Panc1 (cell line): ENCODE measurements around the gene INS.

Experiments used
- CTCF ChIP-seq: fragments of 450-650 bp; IDR thresholded peaks from 2 replicates; pipeline ENCODE4 v1.5.1; 2017; ENCODE audit warnings: mild to moderate bottlenecking
- POLR2AphosphoS5 ChIP-seq: IDR thresholded peaks from 2 replicates; pipeline ENCODE4 v1.6.1; 2012; ENCODE audit warnings: mild to moderate bottlenecking, low read depth, low read length, moderate library complexity
- SIN3A ChIP-seq: IDR thresholded peaks from 2 replicates; pipeline ENCODE4 v1.6.1; 2012; ENCODE audit warnings: low read depth, mild to moderate bottlenecking, low read length, moderate library complexity, borderline replicate concordance; ENCODE audit not compliant: insufficient read depth

GRCh38 chr11:2155511-2155910 is 5.5 kb downstream of the INS start:
- TF ChIP-seq CTCF (no peak), POLR2AphosphoS5 (no peak), SIN3A (no peak)
